H1 (cell line): ENCODE results near the gene CLIP4.

Experiments
- ATF2 ChIP-seq: IDR thresholded peaks from 2 replicates; pipeline ENCODE4 v1.6.1; 2012; ENCODE audit warnings: low read length, inconsistent platforms
- BRCA1 ChIP-seq: IDR thresholded peaks from 2 replicates; pipeline ENCODE4 v1.6.1; 2012; ENCODE audit warnings: low read depth, low read length, improper control_type of control experiment
- CTCF ChIP-seq, 3 experiments: IDR thresholded peaks; 1 replicate in 2 of 3; 2 replicates in 1 of 3; pipeline versions ENCODE4 v1.5.1 to v1.6.1; 2011; ENCODE audit warnings: low read length in 3 of 3, mild to moderate bottlenecking in 3 of 3, inconsistent platforms in 2 of 3, low read depth in 1 of 3, moderate library complexity in 1 of 3; ENCODE audit not compliant: insufficient read depth in 1 of 3; ENCODE audit errors: control extremely low read depth in 1 of 3
- EGR1 ChIP-seq: IDR thresholded peaks from 2 replicates; pipeline ENCODE4 v1.6.1; 2011; ENCODE audit warnings: low read depth, low read length, borderline replicate concordance
- SIN3A ChIP-seq, 2 experiments: IDR thresholded peaks in 1 of 2; conservative IDR thresholded peaks in 1 of 2; 2 replicates each; pipeline ENCODE4 v1.6.1; 2011 to 2012; ENCODE audit warnings: low read length in 2 of 2, improper control_type of control experiment in 1 of 2, low read depth in 1 of 2, mild to moderate bottlenecking in 1 of 2
- SIX5 ChIP-seq: IDR thresholded peaks from 2 replicates; pipeline ENCODE4 v1.6.1; 2011; ENCODE audit warnings: mild to moderate bottlenecking, low read depth, low read length
- SP1 ChIP-seq: IDR thresholded peaks from 2 replicates; pipeline ENCODE4 v1.6.1; 2011; ENCODE audit warnings: low read depth, low read length
- SUZ12 ChIP-seq: fragments of 200-600 bp; sonication (generic); IDR thresholded peaks from 2 replicates; pipeline ENCODE4 v1.6.1; 2012; ENCODE audit warnings: mild to moderate bottlenecking, inconsistent platforms, low read length, moderate library complexity, mixed read lengths

- TF ChIP-seq CTCF (IDR thresholded peaks at IDR 0.05; ENCODE audit: control extremely low read depth in 1 of 3, insufficient read depth in 1 of 3, low read depth in 1 of 3, low read length in 3 of 3) = no peak
- no peak for TF ChIP-seq SIX5
- no peak for TF ChIP-seq ATF2
- no peak for TF ChIP-seq EGR1
- TF ChIP-seq SUZ12 = no peak
- no peak for TF ChIP-seq SIN3A (conservative IDR thresholded peaks at IDR 0.05 in 1 of 2, IDR thresholded peaks at IDR 0.05 in 1 of 2; ENCODE audit: low read depth in 1 of 2, low read length in 2 of 2)
- no peak for TF ChIP-seq BRCA1
- no peak for TF ChIP-seq SP1
These were observed 39.1 kb upstream of the CLIP4 start for GRCh38 chr2:29075894-29076705.
